K562 (cell line): ENCODE measurements around the gene REP15. TPM values are rescaled to one million over a fixed set of nuclear protein-coding genes. Genes with fewer than 3 reads are reported as not detected.
A peak's percentile ranks its signal among the peaks of the same experiment; 100 is the strongest.

ENCODE experiments used
- DACH1 ChIP-seq: fragments of 450-650 bp; IDR thresholded peaks from 2 replicates; pipeline ENCODE4 v1.6.1; 2018; ENCODE audit not compliant: partially characterized antibody
- E2F4 ChIP-seq: sonication (generic); formaldehyde crosslinking; IDR thresholded peaks from 2 replicates; pipeline ENCODE4 v1.8.0; 2022; ENCODE audit warnings: mild to moderate bottlenecking, low read depth, missing genetic modification reagents
- FOXJ2 ChIP-seq: fragments of 200-800 bp; sonication (Bioruptor generic); IDR thresholded peaks from 2 replicates; pipeline ENCODE4 v1.6.1; 2016; ENCODE audit warnings: missing genetic modification characterization, missing compliant biosample characterization
- HNRNPL ChIP-seq: fragments of 200-400 bp; formaldehyde crosslinking; IDR thresholded peaks from 2 replicates; pipeline ENCODE4 v1.6.1; 2017; ENCODE audit warnings: low read depth, mild to moderate bottlenecking, low read length
- KLF16 ChIP-seq: IDR thresholded peaks from 2 replicates; pipeline ENCODE4 v1.6.1; 2016; ENCODE audit warnings: antibody characterized with exemption
- KLF6 ChIP-seq: fragments of 250-450 bp; sonication (Bioruptor Pico); IDR thresholded peaks from 2 replicates; pipeline ENCODE4 v1.4.0; 2020; ENCODE audit warnings: mild to moderate bottlenecking, moderate library complexity, borderline replicate concordance
- MTF1 ChIP-seq: fragments of 250-450 bp; sonication (Bioruptor Pico); IDR thresholded peaks from 2 replicates; pipeline ENCODE4 v1.9.0; 2021; ENCODE audit warnings: moderate library complexity, mild to moderate bottlenecking, inconsistent platforms, borderline replicate concordance
- NCOA1 ChIP-seq: fragments of 450-650 bp; IDR thresholded peaks from 2 replicates; pipeline ENCODE4 v1.6.1; 2016; ENCODE audit warnings: low read depth
- NCOA2 ChIP-seq, 2 experiments: fragments of 450-650 bp; IDR thresholded peaks; 2 replicates each; pipeline ENCODE4 v1.6.1; 2018; ENCODE audit warnings: mild to moderate bottlenecking in 2 of 2, moderate library complexity in 1 of 2; ENCODE audit not compliant: partially characterized antibody in 2 of 2
- NR2C2 ChIP-seq, 2 experiments: fragments of 200-800 bp in 1 of 2; sonication (Bioruptor generic) in 1 of 2; sonication (generic) in 1 of 2; formaldehyde crosslinking in 1 of 2; IDR thresholded peaks; 2 replicates each; pipeline versions ENCODE4 v1.6.1 to v1.8.0; 2016 to 2022; ENCODE audit warnings: mild to moderate bottlenecking in 1 of 2, missing compliant biosample characterization in 1 of 2, missing genetic modification characterization in 1 of 2, missing genetic modification reagents in 1 of 2
- POLR2A ChIP-seq: fragments of 450-650 bp; conservative IDR thresholded peaks from 2 replicates; pipeline ENCODE4 v1.6.1; 2016
- POLR2B ChIP-seq: fragments of 450-650 bp; IDR thresholded peaks from 2 replicates; pipeline ENCODE4 v1.6.1; 2018; ENCODE audit warnings: low read depth; ENCODE audit not compliant: partially characterized antibody
- POLR2G ChIP-seq: fragments of 200-400 bp; formaldehyde crosslinking; IDR thresholded peaks from 2 replicates; pipeline ENCODE4 v1.6.1; 2017; ENCODE audit warnings: low read depth, mild to moderate bottlenecking, antibody characterized with exemption, low read length, moderate library complexity
- SAFB2 ChIP-seq: fragments of 200-400 bp; formaldehyde crosslinking; IDR thresholded peaks from 2 replicates; pipeline ENCODE4 v1.6.1; 2018; ENCODE audit warnings: borderline replicate concordance, low read length, low read depth, moderate library complexity; ENCODE audit not compliant: severe bottlenecking
- SIN3B ChIP-seq: fragments of 450-650 bp; IDR thresholded peaks from 2 replicates; pipeline ENCODE4 v1.6.1; 2017; ENCODE audit warnings: low read depth, mild to moderate bottlenecking, moderate library complexity
- STAT5A ChIP-seq: IDR thresholded peaks from 2 replicates; pipeline ENCODE4 v1.6.1; 2012; ENCODE audit warnings: low read length, inconsistent platforms, borderline replicate concordance
- TBP ChIP-seq: optimal IDR thresholded peaks from 2 replicates; pipeline ENCODE3; 2011; ENCODE audit warnings: low read depth, low read length, improper control_type of control experiment
- TEAD2 ChIP-seq: fragments of 450-650 bp; IDR thresholded peaks from 2 replicates; pipeline ENCODE4 v1.6.1; 2016; ENCODE audit warnings: missing genetic modification characterization, control low read depth, missing compliant biosample characterization
- ZEB2 ChIP-seq: fragments of 450-650 bp; IDR thresholded peaks from 2 replicates; pipeline ENCODE4 v1.6.1; 2016
- ZFP1 ChIP-seq: fragments of 450-650 bp; formaldehyde crosslinking; IDR thresholded peaks from 2 replicates; pipeline ENCODE4 v1.4.0; 2020; ENCODE audit warnings: mild to moderate bottlenecking, mixed read lengths
- ZFP36 ChIP-seq: fragments of 150-350 bp; IDR thresholded peaks from 2 replicates; pipeline ENCODE4 v1.6.1; 2018; ENCODE audit warnings: low read length, low read depth; ENCODE audit not compliant: partially characterized antibody
- ZNF134 ChIP-seq: fragments of 250-450 bp; sonication (Bioruptor Pico); conservative IDR thresholded peaks from 2 replicates; pipeline ENCODE4 v1.4.0; 2020
- ZNF197 ChIP-seq: fragments of 200-800 bp; sonication (Bioruptor generic); IDR thresholded peaks from 2 replicates; pipeline ENCODE4 v1.6.1; 2016; ENCODE audit warnings: low read depth, missing genetic modification characterization, missing compliant biosample characterization
- ZNF780A ChIP-seq: fragments of 250-450 bp; sonication (Bioruptor Pico); IDR thresholded peaks from 2 replicates; pipeline ENCODE4 v1.5.0; 2021; ENCODE audit warnings: mild to moderate bottlenecking
- polyA plus RNA-seq, 8 experiments: library from polyadenylated mRNA; depleted of rRNA in 4 of 8; stranded (reverse) in 5 of 8; unstranded in 3 of 8; fragments of >200 nt; fragmentation: Nextera tagmentation in 2 of 8; fragmentation: Illumina TruSeq in 1 of 8; extraction: Ambion mirVana in 2 of 8; extraction: Trizol in 1 of 8; gene quantifications; 2 replicates each; pipeline versions ENCODE4 v1.2.1 to v1.2.3, GENCODE V29; 2011 to 2014; ENCODE audit warnings: inconsistent platforms in 1 of 8, missing spikeins in 1 of 8
- total RNA-seq, 7 experiments: library from RNA; depleted of rRNA in 6 of 7; stranded (reverse); fragments of >200 nt in 6 of 7; fragmentation: Illumina TruSeq in 2 of 7; extraction: Trizol in 2 of 7; gene quantifications; 2 replicates each; pipeline versions ENCODE4 v1.2.1 to v1.2.3, GENCODE V29; 2011 to 2021; ENCODE audit warnings: low replicate concordance in 1 of 7
- TF ChIP-seq, protein P1 (sequence below): fragments of 250-450 bp; sonication (Bioruptor Pico); IDR thresholded peaks from 2 replicates; pipeline ENCODE4 v1.4.0; 2020; ENCODE audit warnings: mild to moderate bottlenecking, moderate library complexity, borderline replicate concordance

Gene REP15
- total and polyA plus RNA-seq, 9 of the 15 experiments (the other 6 are each of a cell fraction or from before 2014, with no cell fraction given), result not detected

GRCh38 chr12:27710592-27711316 is 14.5 kb downstream of the REP15 start, which contains the start of gene MRPS35 (continued):
- TF ChIP-seq SIN3B, result peak; percentile 97
- TF ChIP-seq, protein P1, sequence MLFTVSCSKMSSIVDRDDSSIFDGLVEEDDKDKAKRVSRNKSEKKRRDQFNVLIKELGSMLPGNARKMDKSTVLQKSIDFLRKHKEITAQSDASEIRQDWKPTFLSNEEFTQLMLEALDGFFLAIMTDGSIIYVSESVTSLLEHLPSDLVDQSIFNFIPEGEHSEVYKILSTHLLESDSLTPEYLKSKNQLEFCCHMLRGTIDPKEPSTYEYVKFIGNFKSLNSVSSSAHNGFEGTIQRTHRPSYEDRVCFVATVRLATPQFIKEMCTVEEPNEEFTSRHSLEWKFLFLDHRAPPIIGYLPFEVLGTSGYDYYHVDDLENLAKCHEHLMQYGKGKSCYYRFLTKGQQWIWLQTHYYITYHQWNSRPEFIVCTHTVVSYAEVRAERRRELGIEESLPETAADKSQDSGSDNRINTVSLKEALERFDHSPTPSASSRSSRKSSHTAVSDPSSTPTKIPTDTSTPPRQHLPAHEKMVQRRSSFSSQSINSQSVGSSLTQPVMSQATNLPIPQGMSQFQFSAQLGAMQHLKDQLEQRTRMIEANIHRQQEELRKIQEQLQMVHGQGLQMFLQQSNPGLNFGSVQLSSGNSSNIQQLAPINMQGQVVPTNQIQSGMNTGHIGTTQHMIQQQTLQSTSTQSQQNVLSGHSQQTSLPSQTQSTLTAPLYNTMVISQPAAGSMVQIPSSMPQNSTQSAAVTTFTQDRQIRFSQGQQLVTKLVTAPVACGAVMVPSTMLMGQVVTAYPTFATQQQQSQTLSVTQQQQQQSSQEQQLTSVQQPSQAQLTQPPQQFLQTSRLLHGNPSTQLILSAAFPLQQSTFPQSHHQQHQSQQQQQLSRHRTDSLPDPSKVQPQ (CRISPR knock-in tag), result no peak
- no peak for TF ChIP-seq NR2C2 (CRISPR knock-in tag; IDR thresholded peaks at IDR 0.05)
- peak; percentile 42; the same call in 1 of the 2 replicates for TF ChIP-seq NR2C2 (tag; IDR thresholded peaks at IDR 0.05)
- TF ChIP-seq TEAD2, result no peak
- TF ChIP-seq SAFB2, result no peak
- peak; percentile 51; the same call in 1 of the 2 replicates for TF ChIP-seq HNRNPL
- no peak for TF ChIP-seq ZFP36
- TF ChIP-seq ZEB2, result no peak
- no peak for TF ChIP-seq STAT5A
- peak; percentile 91 for TF ChIP-seq TBP
- TF ChIP-seq NCOA1, result no peak
- TF ChIP-seq ZNF134 (CRISPR knock-in tag), result no peak
- TF ChIP-seq MTF1 (CRISPR knock-in tag), result no peak
- TF ChIP-seq POLR2B, result peak; percentile 90
- TF ChIP-seq ZNF780A (CRISPR knock-in tag), result no peak
- TF ChIP-seq KLF6 (CRISPR knock-in tag), result no peak
- no peak for TF ChIP-seq NCOA2 (IDR thresholded peaks at IDR 0.05; ENCODE audit: partially characterized antibody in 2 of 2)
- peak; percentile 66; the same call in 1 of the 2 replicates for TF ChIP-seq KLF16
- TF ChIP-seq FOXJ2 (tag), result peak; percentile 75; the same call in 1 of the 2 replicates
- no peak for TF ChIP-seq ZNF197
- 0 out of 2 replicates have a peak, but pooled peaks have one; percentile 46 for TF ChIP-seq E2F4 (CRISPR knock-in tag)
- peak; percentile 100 for TF ChIP-seq POLR2G
- no peak for TF ChIP-seq DACH1
- peak; percentile 97 for TF ChIP-seq POLR2A
- TF ChIP-seq ZFP1 (CRISPR knock-in tag), result no peak
